Stimulated activated CD8-positive, alpha-beta memory T cell treated with anti-CD3 and anti-CD28 coated beads, Interleukin-12 subunit alpha, Interleukin-12 subunit beta, amount 100 ng/mL, for 24 hours (primary cell): ENCODE data around the gene EID2B.
A peak's percentile ranks its signal among the peaks of the same experiment; 100 is the strongest.

ENCODE experiments used
- DNase-seq: peaks from one replicate; pipeline ENCODE4 v3.0.0-alpha.2; 2020; ENCODE audit errors: extremely low read depth

The EID2B gene

GRCh38 chr19:39533003-39533512 is 406 bp upstream of the EID2B start:
- DNase-seq: no peak

DNA sequence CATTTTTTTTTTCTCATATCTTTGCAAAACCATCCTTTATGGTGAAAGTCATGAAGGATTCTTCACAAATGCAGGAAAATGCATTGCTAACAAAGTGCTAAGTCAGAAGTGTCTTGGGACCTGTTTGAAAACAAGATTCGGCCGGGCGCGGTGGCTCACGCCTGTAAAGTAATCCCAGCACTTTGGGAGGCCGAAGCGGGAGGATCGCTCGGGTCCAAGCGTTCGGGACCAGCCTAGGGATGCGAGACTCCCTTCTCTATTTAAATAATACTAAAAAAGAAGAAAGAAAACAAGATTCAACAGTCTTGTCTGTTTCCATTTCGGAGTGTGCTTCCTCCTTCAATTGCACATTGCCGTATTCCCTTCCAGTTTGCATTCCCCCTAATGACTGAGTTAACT is 819 bp downstream of the EID2B start:
- DNase-seq: no peak

DNA sequence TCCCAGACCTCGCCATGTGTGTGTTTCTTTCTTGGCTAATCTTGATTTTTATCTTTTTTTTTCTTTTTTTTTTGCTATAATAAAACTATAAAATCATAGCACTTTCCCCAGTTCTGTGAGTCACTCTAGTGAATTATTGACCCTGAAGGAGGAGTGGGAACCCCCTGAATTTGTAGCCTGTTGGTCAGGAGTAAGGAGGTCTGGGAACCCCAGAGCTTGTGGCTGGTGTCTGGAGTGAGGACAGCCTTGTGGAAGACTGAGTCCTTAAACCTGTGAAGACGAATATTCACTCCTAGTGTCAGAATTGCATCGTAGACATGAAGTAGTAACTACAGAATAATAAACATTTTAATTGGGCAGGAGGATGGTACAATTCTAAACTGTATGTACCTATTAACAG is 7.4 kb downstream of the EID2B start:
- DNase-seq: no peak

GRCh38 chr19:39524495-39524894 is 8.2 kb downstream of the EID2B start:
- no peak for DNase-seq

GRCh38 chr19:39520541-39521484 is 11.8 kb downstream of the EID2B start:
- no peak for DNase-seq

GRCh38 chr19:39518975-39519374 is 13.7 kb downstream of the EID2B start:
- no peak for DNase-seq

- no peak for DNase-seq
Measured at GRCh38 chr19:39518458-39518857, 14.2 kb downstream of the EID2B start.

DNA sequence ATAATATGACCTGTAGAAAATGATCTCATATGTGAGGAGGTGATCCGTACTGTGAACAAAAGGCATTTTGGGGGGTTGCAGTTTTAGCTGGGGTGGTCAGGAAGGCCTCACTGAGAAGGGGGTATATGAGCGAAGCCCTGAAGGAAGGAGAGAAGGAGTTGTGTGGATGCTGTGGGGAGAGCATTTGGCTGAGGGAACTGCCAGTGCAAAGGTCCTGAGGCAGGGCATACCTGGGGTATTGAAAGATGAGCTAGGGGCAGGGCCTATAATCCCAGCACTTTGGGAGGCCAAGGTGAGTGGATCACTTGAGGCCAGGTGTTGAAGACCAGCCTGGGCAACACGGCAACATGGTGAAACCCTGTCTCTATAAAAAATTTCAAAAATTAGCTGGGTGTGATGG is 15.2 kb downstream of the EID2B start:
- DNase-seq: no peak

GRCh38 chr19:39516270-39516669 is 16.4 kb downstream of the EID2B start:
- no peak for DNase-seq

DNA sequence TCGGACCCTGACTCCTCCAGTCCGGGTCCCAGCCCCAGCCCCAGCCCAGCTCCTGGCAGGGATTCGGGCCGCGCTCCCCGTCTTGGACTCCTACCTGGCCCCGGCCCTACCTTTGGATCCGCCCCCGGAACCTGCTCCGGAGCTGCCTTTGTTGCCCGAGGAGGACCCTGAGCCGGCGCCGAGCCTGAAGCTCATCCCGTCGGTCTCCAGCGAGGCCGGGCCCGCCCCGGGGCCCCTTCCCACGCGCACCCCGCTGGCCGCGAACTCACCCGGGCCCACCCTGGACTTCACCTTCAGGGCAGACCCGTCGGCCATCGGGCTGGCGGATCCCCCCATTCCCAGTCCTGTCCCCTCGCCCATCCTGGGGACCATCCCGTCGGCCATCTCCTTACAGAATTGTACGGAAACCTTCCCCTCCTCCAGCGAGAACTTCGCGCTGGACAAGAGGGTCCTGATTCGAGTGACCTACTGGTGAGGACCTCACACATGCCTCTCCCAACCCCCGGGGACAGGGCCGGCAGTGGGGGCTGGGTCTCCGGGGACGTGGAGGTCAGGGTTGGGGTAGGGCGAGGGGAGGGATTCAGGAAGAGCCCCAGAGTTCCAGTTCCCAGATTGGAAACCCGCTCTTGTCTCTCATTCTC is 17.0 kb downstream of the EID2B start:
- no peak for DNase-seq

DNA sequence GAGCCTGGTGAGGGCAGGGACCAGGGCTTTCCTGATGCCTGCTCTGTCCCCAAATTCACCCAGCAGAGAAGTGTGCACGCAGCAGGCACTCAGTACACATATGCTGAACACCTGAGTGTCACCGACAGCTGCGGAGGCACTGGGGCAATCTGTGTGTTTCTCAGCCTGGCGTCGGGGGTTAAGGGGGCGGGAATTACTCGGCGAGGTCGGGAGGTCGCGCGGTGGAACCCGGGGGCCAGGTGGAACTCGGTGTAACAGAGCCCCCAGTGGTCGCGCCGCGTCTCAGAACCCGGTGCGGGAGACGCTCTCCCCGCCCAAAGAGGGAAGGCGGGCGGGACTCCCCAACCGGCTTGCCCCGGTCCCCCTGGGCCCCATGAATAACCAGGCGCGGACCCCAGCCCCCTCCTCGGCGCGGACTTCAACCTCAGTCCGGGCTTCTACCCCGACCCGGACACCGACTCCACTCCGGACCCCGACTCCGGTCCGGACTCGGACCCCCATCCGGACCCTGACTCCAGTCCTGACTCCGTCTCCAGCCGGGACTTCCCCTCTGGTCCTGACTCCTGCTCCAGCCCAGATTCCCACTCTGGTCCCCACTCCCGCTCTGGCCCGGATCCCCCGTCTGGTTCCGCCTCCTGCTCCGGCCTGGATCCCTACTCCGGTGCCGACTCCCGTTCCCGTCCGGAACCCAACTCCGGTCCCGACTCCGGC is 17.7 kb downstream of the EID2B start, which contains the start of gene SELENOV:
SELENOV (plus strand) TSS at position 300 of the 711 bp plus-strand sequence; CDS start at position 374, 74 bp downstream.
- DNase-seq: no peak

DNA sequence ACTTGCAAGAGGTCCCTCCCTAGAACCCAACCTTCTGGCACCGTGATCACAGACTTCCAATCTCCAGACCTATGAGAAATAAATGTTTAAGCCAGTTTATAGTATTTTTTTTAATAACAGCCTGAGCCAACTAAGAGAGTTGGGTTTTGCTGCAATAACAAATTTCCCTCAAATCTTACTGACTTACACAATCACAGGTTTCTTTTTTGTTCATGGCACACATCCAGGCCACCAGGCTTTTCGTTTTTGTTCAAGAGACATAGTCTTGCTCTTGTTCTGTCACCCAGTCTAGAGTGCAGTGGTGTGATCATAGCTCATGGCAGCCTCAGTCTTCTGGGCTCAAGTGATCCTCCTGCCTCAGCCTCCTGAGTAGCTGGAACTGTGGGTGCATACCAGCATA is 19.7 kb downstream of the EID2B start:
- no peak for DNase-seq

DNA sequence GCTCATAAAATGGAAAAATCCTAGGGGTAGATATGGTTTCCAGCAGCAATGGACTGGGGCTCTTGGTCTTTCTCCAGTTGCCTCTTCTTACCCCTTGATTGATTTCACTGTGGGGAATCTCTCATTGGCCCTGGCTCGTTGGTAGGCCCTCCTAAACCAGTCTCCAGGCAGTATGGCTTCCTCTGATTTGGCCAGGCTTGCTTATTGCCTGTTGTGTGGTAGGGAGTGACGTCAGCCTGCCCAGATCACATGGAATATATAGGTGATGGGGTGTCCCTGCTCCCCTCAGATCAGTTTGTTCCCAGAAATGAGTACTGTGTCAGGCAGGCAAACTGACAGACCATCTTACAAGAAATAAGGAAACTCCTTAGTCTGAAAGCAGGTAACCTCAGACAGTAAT is 23.4 kb downstream of the EID2B start:
- DNase-seq: no peak

DNA sequence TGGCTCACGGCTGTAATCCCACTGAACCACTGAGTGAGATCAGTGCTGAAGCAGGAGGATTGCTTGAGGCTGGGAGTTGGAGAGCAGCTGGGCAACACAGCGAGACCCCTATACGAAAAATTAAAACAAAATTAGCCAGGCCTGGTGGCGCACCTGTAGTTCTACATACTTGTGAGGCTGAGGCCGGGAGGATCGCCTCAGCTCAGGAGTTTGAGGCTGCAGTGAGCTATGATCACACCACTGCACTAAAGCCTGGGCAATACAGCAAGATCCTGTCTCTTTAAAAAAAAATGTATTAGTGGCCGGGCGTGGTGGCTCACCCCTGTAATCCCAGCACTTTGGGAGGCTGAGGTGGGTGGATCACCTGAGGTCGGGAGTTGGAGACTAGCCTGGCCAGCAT is 24.0 kb downstream of the EID2B start:
- no peak for DNase-seq

GRCh38 chr19:39507715-39508364 is 24.8 kb downstream of the EID2B start:
- no peak for DNase-seq

DNA sequence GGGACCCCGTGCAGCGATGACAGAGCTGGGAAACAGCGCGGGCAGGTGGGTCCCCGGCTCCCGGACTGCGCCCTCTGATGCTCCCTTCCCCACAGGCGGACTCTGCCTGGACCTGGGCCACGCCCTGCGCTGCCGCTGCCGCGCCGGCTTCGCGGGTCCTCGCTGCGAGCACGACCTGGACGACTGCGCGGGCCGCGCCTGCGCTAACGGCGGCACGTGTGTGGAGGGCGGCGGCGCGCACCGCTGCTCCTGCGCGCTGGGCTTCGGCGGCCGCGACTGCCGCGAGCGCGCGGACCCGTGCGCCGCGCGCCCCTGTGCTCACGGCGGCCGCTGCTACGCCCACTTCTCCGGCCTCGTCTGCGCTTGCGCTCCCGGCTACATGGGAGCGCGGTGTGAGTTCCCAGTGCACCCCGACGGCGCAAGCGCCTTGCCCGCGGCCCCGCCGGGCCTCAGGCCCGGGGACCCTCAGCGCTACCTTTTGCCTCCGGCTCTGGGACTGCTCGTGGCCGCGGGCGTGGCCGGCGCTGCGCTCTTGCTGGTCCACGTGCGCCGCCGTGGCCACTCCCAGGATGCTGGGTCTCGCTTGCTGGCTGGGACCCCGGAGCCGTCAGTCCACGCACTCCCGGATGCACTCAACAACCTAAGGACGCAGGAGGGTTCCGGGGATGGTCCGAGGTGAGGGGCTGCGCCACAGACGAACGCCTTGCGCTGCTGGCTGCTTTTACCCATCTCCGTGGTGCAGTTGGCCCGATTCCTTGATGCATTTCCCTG is 25.5 kb downstream of the EID2B start:
- DNase-seq: peak; percentile 42

- no peak for DNase-seq
Measured at GRCh38 chr19:39506598-39506943, 26.1 kb downstream of the EID2B start.

- DNase-seq: peak; percentile 38
Measured at GRCh38 chr19:39502640-39503417, 29.8 kb downstream of the EID2B start.

GRCh38 chr19:39501340-39501739 is 31.3 kb downstream of the EID2B start:
- DNase-seq: no peak

DNA sequence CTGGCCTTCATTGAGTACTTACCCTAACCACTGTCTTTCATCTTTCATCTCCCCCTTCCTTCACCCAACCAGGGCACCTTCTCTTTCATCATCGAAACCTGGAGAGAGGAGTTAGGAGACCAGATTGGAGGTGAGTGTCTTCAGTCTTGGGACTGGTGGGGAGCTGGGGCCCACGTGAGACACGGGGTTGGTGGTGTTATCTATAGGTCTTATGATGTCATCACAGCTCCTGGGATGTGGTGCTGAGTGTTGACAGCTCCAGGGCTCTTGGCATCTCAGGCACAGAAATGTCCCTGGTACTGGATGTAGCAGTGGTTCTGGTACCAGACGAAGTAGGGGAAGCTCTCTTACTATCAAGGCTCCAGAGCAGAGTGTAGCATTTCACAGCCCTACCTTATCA is 32.1 kb downstream of the EID2B start:
- DNase-seq: no peak
